HG03571 (cell line): Measurements from ENCODE around the gene ARMC2.
"Not testable (repeated sequence)": the region's sequence is repeated elsewhere in the genome, so short reads cannot be mapped to it uniquely, and the experiment has no call there.

Source experiments
- ATAC-seq: cut with Tn5 transposase; IDR thresholded peaks from one replicate; pipeline ENCODE4 v1.9.1; 2021; ENCODE audit not compliant: unreplicated experiment

Gene ARMC2

GRCh38 chr6:108914235-108915022 is 66.2 kb downstream of the ARMC2 start:
- ATAC-seq = no peak

GRCh38 chr6:108915258-108915657 is 67.0 kb downstream of the ARMC2 start:
- ATAC-seq = no peak

- ATAC-seq = no peak
Measured at GRCh38 chr6:108916026-108916686, 67.9 kb downstream of the ARMC2 start.

GRCh38 chr6:108920751-108921150 is 72.5 kb downstream of the ARMC2 start:
- no peak for ATAC-seq

- ATAC-seq = no peak
Measured at GRCh38 chr6:108921547-108922361, 73.5 kb downstream of the ARMC2 start.

GRCh38 chr6:108922499-108922898 is 74.3 kb downstream of the ARMC2 start:
- no peak for ATAC-seq

- no peak for ATAC-seq
Measured at GRCh38 chr6:108927927-108928326, 79.7 kb downstream of the ARMC2 start.

GRCh38 chr6:108928650-108929049 is 80.4 kb downstream of the ARMC2 start:
- no peak for ATAC-seq

- ATAC-seq = not testable (repeated sequence)
Measured at GRCh38 chr6:108931090-108931489, 82.9 kb downstream of the ARMC2 start.

- ATAC-seq = no peak
Measured at GRCh38 chr6:108937170-108937569, 88.9 kb downstream of the ARMC2 start.

GRCh38 chr6:108940741-108941140 is 92.5 kb downstream of the ARMC2 start:
- no peak for ATAC-seq

GRCh38 chr6:108941281-108941680 is 93.1 kb downstream of the ARMC2 start:
- no peak for ATAC-seq

GRCh38 chr6:108941859-108942258 is 93.6 kb downstream of the ARMC2 start:
- ATAC-seq = no peak

GRCh38 chr6:108942556-108943492 is 94.6 kb downstream of the ARMC2 start:
- no peak for ATAC-seq

- ATAC-seq = no peak
Measured at GRCh38 chr6:108944071-108944470, 95.8 kb downstream of the ARMC2 start.

- ATAC-seq = no peak
Measured at GRCh38 chr6:108944707-108945680, 96.8 kb downstream of the ARMC2 start.

GRCh38 chr6:108945681-108946159 is 97.5 kb downstream of the ARMC2 start:
- no peak for ATAC-seq

- ATAC-seq = no peak
Measured at GRCh38 chr6:108946695-108947094, 98.5 kb downstream of the ARMC2 start.
